Activated naive CD8-positive, alpha-beta T cell (primary cell): ENCODE results near the gene VPS33A.
A peak's percentile ranks its signal among the peaks of the same experiment; 100 is the strongest.

Source experiments
- H3K27ac Mint-ChIP-seq: one replicate; pipeline ENCODE4 v1.8.0; 2021; ENCODE audit warnings: mixed read lengths
- H3K27me3 Mint-ChIP-seq: one replicate; pipeline ENCODE4 v1.8.0; 2021; ENCODE audit warnings: mixed read lengths
- H3K36me3 Mint-ChIP-seq: one replicate; pipeline ENCODE4 v1.8.0; 2021; ENCODE audit warnings: mixed read lengths
- H3K4me1 Mint-ChIP-seq: one replicate; pipeline ENCODE4 v1.8.0; 2021; ENCODE audit warnings: low read depth, mixed read lengths
- H3K4me3 Mint-ChIP-seq: one replicate; pipeline ENCODE4 v1.8.0; 2021; ENCODE audit warnings: mild to moderate bottlenecking, mixed read lengths
- H3K9me3 Mint-ChIP-seq: one replicate; pipeline ENCODE4 v1.8.0; 2021; ENCODE audit warnings: low read depth, mixed read lengths

VPS33A gene

DNA sequence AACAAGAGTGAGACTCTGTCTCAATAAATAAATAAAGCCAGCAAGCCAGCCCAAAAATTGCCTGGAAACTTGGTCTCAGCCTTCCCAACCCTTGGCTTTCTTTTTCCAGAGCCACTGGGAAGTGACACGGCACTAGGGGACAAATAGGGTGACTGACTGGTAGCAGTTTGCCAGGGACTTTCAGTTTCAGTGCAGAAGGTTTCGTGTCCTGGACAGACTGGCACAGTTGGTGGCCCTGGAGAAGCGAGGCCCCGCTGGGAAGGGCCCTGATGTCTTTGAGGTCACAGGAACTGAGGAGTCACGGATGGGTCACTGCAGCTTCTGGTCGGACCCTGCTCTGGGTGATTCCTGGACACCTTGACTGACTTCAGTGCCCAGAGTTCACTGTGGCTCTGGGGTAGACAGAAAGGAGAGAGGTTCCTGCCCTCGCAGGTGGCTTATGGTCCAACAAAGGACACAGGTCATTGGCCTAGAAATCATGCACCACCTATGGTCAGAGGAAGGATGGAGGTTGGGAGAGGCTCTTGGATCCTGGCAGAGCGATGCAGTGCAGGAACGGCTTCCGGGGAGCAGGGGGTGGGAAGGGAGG is 80.7 kb downstream of the VPS33A start:
- no peaks in the 10 kb centered on the region for H3K27me3 Mint-ChIP-seq
- peaks cover 6% of the 10 kb centered on the region for H3K4me1 Mint-ChIP-seq
- H3K4me3 Mint-ChIP-seq, result no peak overlapping the region
- no peaks in the 10 kb centered on the region for H3K9me3 Mint-ChIP-seq
- H3K27ac Mint-ChIP-seq, result no peak overlapping the region
- H3K36me3 Mint-ChIP-seq, result no peaks in the 10 kb centered on the region

DNA sequence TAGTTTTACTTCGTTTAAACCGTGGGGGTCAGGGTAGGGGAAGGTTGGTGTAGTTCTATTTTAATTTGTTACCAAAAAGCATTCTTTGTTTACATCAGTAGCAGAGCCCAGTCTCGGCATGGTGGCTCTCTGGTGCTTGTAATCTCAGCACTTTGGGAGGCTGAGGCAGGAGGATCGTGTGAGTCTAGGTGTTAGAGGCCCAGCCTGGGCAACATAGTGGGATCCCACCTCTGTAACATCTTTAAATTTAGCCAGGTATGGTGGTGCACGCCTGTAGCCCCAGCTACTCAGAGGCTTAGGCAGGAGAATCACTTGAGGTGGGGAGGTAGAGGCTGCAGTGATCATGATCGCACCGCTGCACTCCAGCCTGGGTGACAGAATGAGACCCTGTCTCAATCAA is 81.2 kb downstream of the VPS33A start:
- H3K27me3 Mint-ChIP-seq, result no peaks in the 10 kb centered on the region
- no peaks in the 10 kb centered on the region for H3K36me3 Mint-ChIP-seq
- H3K9me3 Mint-ChIP-seq, result no peaks in the 10 kb centered on the region
- H3K4me3 Mint-ChIP-seq, result no peak overlapping the region
- H3K27ac Mint-ChIP-seq, result no peak overlapping the region
- peaks cover 6% of the 10 kb centered on the region for H3K4me1 Mint-ChIP-seq

DNA sequence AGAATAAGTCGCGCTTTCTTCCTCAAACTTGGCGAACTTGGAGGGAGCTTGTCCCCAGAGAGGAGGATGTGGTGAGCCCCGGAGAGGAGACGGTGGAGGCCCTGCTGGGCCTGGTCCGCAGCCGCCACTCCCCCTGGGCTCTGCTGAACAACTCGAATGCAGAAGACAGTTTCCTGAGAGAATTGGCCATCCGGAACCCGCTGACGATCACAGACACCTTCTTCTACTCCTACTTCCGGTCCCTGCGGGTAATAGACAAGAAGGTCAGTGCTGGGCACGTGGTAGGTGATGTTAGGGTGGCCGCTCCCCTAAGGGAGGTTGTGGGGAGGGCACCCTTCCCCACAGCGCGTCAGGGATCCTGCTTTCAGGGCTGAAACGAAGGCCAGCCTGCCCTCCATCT is 81.8 kb downstream of the VPS33A start:
- Mint-ChIP-seq H3K4me1 (peaks cover 6% of the 10 kb centered on the region), H3K27me3 (no peaks in the 10 kb centered on the region)

DNA sequence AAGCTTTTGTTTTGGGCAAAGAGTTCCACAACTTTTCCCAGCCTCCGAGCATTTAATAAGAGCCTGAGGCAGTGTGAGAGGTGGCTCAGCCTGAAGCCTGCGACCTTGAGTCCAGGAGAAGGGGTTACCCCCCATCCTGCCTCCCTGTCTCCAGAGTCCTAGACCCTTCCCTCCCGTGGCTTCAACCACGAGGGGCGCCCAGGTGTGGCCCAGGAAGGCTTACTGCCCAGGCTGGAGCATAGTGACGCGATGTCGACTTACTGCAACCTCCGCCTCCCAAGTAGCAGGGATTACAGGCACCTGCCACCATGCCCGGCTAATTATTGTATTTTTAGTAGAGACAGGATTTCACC is 82.7 kb downstream of the VPS33A start:
- Mint-ChIP-seq H3K4me3 (peak overlapping the region; percentile 59), H3K4me1 (peaks cover 6% of the 10 kb centered on the region), H3K9me3 (no peaks in the 10 kb centered on the region)

More for the DNA sequence above, 81.8 kb downstream of the VPS33A start:
- Mint-ChIP-seq H3K9me3 (no peaks in the 10 kb centered on the region), H3K4me3 (peak overlapping the region; percentile 59), H3K36me3 (no peaks in the 10 kb centered on the region), H3K27ac (no peak overlapping the region)

DNA sequence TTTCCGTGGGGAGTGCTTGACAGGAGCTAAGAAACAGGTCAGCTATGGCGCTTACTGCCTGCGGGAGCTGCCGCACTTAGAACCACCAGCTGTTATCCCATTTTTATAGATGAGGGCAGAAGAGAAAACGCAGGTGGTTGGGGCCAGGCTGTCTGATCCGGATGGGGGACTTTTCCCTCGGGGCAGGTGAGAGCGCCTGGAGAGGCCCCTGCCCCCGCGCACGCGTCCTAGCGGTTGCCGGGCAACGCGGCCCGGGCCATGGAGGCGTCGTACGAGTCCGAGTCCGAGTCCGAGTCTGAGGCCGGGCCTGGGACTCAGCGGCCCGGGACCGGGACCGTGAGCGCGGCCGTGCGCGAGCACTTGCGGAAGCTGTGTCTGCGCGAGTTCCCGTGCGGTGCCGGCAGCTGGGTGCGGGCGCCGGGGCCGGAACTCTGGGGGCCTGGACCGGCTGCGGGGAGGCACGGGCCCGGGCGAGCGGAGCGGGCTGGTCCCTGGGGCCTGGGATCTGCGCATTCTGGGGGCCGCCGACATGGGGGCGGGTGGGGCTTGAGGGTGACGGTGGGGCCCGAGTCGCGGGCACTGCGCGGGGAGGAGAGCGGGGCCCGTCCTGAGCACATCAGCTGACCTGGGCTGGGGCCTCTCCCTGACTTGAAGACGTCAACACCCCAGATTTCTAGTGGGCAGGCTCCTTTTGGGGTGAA is 83.3 kb downstream of the VPS33A start, which contains the start of gene LRRC43:
TSS of gene LRRC43 (plus strand) at position 237 of the 701 bp plus-strand sequence. CDS start at position 259, 22 bp downstream.
- H3K27ac Mint-ChIP-seq, result no peak within 1 kb of the TSS
- peaks cover 2% of the 10 kb centered on the region for H3K27me3 Mint-ChIP-seq
- H3K9me3 Mint-ChIP-seq, result no peaks in the 10 kb centered on the region
- H3K4me1 Mint-ChIP-seq, result peaks cover 6% of the 10 kb centered on the region
- H3K4me3 Mint-ChIP-seq, result peak within 1 kb of the TSS; percentile 82
- no peaks in the 10 kb centered on the region for H3K36me3 Mint-ChIP-seq

More for the DNA sequence above, 82.7 kb downstream of the VPS33A start:
- Mint-ChIP-seq H3K36me3 (no peaks in the 10 kb centered on the region), H3K27me3 (no peaks in the 10 kb centered on the region), H3K27ac (no peak overlapping the region)
